Rectal smooth muscle tissue (tissue), 1 donor: ENCODE measurements around the gene CXCL9.
"Not testable (repeated sequence)": the region's sequence is repeated elsewhere in the genome, so short reads cannot be mapped to it uniquely, and the experiment has no call there.

Source experiments
- H3K27ac ChIP-seq: one replicate; pipeline ENCODE4 v1.7.0; 2013; ENCODE audit warnings: low read depth, low read length, inconsistent platforms
- H3K27me3 ChIP-seq: one replicate; pipeline ENCODE4 v1.7.0; 2013; ENCODE audit warnings: low read length; ENCODE audit not compliant: control insufficient read depth, insufficient read depth
- H3K36me3 ChIP-seq: one replicate; pipeline ENCODE4 v1.7.0; 2013; ENCODE audit warnings: low read length; ENCODE audit not compliant: control insufficient read depth, insufficient read depth
- H3K4me1 ChIP-seq: one replicate; pipeline ENCODE4 v1.7.0; 2013; ENCODE audit warnings: low read length; ENCODE audit not compliant: control insufficient read depth, insufficient read depth
- H3K4me3 ChIP-seq: one replicate; pipeline ENCODE4 v1.7.0; 2013; ENCODE audit warnings: low read length
- H3K9ac ChIP-seq: one replicate; pipeline ENCODE4 v1.7.0; 2013; ENCODE audit warnings: low read length

CXCL9 gene

DNA sequence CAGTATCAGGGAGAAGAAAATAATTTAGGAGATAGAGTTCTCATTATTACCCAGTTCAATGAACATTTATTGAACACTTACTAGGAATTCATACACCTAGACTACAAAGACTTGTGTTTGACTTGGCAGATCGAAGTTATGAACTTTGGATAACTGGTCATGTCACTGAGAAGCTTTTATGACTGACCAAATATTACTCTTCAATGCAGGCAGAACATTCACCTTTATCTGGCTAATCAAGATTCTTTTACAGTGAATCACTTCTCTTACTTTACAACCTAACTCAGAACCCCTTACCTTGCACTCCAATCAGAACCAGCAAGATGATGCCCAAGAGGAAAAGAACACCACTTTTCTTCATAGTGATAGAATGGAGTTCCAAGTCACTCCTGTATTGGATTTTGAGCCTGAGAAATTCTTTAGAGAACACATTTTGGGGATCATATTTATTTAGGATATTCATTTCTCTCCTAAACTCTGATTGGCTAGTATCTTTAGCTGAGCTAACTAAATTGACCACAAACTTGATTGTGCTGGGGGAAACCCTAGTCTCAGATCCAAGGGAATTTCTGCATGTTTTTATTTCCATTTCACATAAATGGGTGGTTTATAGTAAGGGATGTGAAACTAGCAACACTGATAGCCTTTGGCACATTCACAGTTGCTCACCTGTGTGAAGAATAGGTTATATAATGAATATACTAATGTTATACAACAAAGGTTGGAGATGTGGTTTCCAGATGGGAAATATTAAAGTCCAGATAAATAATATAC lies at the start of gene CXCL9:
Gene CXCL9 (minus strand): TSS at position 421 of the 774 bp plus-strand sequence. CDS start 60 bp downstream, at position 361.
- peaks cover 4% of the 10 kb centered on the region for H3K4me1 ChIP-seq
- H3K4me3 ChIP-seq = no peak within 1 kb of the TSS
- no peak within 1 kb of the TSS for H3K9ac ChIP-seq
- no peak within 1 kb of the TSS for H3K27ac ChIP-seq
- no peaks in the 10 kb centered on the region for H3K36me3 ChIP-seq
- H3K27me3 ChIP-seq = no peaks in the 10 kb centered on the region

GRCh38 chr4:76055421-76055820 lies 48.1 kb upstream of the CXCL9 start:
- H3K4me1 ChIP-seq = no peaks in the 10 kb centered on the region
- H3K36me3 ChIP-seq = no peaks in the 10 kb centered on the region
- H3K27ac ChIP-seq = no peak overlapping the region

DNA sequence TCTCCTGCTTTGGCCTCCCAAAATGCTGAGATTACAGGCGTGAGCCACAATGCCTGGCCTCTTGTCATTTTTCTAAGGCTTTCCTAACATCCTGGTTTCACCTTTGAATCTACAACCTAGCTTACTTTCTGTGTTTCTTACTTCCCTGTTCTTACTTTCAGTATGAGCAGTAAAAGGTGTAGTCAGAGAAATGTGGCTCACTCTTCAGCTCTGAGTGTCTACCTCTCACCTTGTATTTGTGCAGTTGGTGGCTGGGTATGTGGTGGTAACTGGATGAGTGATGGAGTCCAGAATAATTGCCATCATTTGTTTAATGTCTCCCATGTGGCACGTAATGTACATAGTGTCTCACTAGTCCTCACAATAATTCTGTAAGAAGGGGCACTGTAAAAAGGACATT lies 47.7 kb upstream of the CXCL9 start:
- peaks cover 3% of the 10 kb centered on the region for H3K27me3 ChIP-seq
- H3K4me3 ChIP-seq = no peak overlapping the region
- H3K9ac ChIP-seq = no peak overlapping the region
- H3K36me3 ChIP-seq = no peaks in the 10 kb centered on the region
- H3K4me1 ChIP-seq = no peaks in the 10 kb centered on the region
- no peak overlapping the region for H3K27ac ChIP-seq

More at GRCh38 chr4:76055421-76055820, 48.1 kb upstream of the CXCL9 start:
- H3K27me3 ChIP-seq = peaks cover 3% of the 10 kb centered on the region
- no peak overlapping the region for H3K9ac ChIP-seq
- H3K4me3 ChIP-seq = no peak overlapping the region

GRCh38 chr4:76053730-76054129 lies 46.4 kb upstream of the CXCL9 start:
- Histone ChIP-seq H3K27me3 (peaks cover 3% of the 10 kb centered on the region), H3K4me3 (no peak overlapping the region), H3K4me1 (no peaks in the 10 kb centered on the region), H3K9ac (no peak overlapping the region), H3K27ac (no peak overlapping the region), H3K36me3 (no peaks in the 10 kb centered on the region)

GRCh38 chr4:76050560-76051050 lies 43.3 kb upstream of the CXCL9 start:
- H3K27ac ChIP-seq, H3K9ac ChIP-seq, H3K4me3 ChIP-seq, H3K27me3 ChIP-seq, H3K4me1 ChIP-seq, H3K36me3 ChIP-seq: not testable (repeated sequence)

GRCh38 chr4:76049860-76050416 lies 42.6 kb upstream of the CXCL9 start:
- not testable (repeated sequence) for H3K9ac ChIP-seq, H3K4me1 ChIP-seq

GRCh38 chr4:76044686-76045085 lies 37.4 kb upstream of the CXCL9 start:
- not testable (repeated sequence) for H3K36me3 ChIP-seq, H3K4me1 ChIP-seq, H3K4me3 ChIP-seq, H3K27me3 ChIP-seq, H3K9ac ChIP-seq, H3K27ac ChIP-seq

More at GRCh38 chr4:76049860-76050416, 42.6 kb upstream of the CXCL9 start:
- not testable (repeated sequence) for H3K4me3 ChIP-seq, H3K27me3 ChIP-seq, H3K27ac ChIP-seq, H3K36me3 ChIP-seq

DNA sequence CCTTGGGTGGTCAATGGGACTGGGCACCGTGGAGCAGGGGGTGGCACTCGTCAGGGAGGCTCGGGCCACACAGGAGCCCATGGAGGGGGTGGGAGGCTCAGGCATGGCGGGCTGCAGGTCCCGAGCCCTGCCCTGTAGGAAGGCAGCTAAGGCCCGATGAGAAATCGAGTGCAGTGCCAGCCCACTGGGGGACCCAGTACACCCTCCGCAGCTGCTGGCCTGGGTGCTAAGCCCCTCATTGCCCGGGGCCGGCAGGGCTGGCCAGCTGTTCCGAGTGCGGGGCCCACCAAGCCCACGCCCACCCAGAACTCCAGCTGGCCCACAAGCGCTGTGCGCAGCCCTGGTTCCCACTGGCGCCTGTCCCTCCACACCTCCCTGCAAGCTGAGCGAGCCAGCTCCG lies 36.0 kb upstream of the CXCL9 start:
- H3K36me3 ChIP-seq, H3K27ac ChIP-seq, H3K9ac ChIP-seq, H3K4me3 ChIP-seq, H3K27me3 ChIP-seq, H3K4me1 ChIP-seq: not testable (repeated sequence)

- H3K4me3 ChIP-seq, H3K36me3 ChIP-seq, H3K4me1 ChIP-seq: not testable (repeated sequence)
Measured at GRCh38 chr4:76042241-76042998, 35.1 kb upstream of the CXCL9 start.

DNA sequence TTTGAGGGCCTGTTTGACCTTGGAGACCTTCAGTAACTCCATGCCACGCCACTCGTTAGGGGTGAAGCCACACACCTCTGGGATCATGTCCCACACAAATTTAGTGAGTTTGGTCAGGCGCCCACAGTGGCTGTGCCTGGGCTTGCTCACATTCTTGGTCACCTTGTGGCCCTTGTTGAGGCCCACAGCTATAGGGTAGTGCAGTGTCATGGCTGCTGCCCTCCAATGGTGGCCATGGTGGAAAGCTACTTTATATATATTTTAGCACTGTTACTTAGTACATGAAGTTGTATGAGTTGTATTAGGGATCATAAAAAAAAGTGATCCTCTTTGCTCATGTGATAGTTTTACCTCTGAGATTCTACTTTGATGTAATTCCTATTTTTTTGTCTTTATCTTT lies 29.5 kb upstream of the CXCL9 start:
- Histone ChIP-seq H3K9ac (no peak overlapping the region), H3K4me1 (no peaks in the 10 kb centered on the region), H3K4me3 (no peak overlapping the region), H3K27ac (no peak overlapping the region), H3K27me3 (no peaks in the 10 kb centered on the region), H3K36me3 (no peaks in the 10 kb centered on the region)

More at GRCh38 chr4:76042241-76042998, 35.1 kb upstream of the CXCL9 start:
- not testable (repeated sequence) for H3K27ac ChIP-seq, H3K27me3 ChIP-seq, H3K9ac ChIP-seq

DNA sequence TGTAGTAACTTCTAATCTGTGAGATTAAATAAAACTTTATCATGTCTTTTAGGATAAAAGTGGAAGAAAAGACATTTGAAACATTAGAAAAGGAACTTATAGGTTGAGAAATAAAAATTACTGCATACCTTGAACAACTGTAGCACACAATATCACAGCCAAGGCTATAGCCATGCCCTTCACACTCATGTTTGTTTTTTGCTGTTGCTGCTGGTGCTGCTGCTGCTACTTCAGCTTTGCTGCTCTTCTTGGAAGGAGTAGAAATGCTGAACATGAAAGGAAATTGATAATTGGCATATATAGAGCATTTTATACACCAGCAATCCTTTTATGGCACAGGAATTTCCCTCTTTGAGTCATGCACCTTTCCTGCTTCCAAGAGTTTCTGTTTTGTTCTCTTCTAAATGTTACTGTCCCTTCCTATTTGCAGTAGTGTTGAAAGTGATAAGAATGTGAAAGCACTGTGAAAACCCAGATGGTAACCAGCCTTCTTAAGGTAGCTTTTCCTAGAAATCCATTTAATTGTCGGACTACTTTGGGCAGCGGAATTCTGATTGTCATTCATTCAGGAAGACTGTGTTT lies 28.6 kb upstream of the CXCL9 start, which contains the start of gene CXCL11:
Gene CXCL11 (minus strand): TSS at position 272 of the 582 bp plus-strand sequence. CDS start 83 bp downstream, at position 189.
- H3K36me3 ChIP-seq = no peaks in the 10 kb centered on the region
- H3K27ac ChIP-seq = no peak within 1 kb of the TSS
- no peak within 1 kb of the TSS for H3K9ac ChIP-seq
- H3K4me1 ChIP-seq = no peaks in the 10 kb centered on the region
- no peak within 1 kb of the TSS for H3K4me3 ChIP-seq
- H3K27me3 ChIP-seq = no peaks in the 10 kb centered on the region

GRCh38 chr4:76035141-76035540 lies 27.8 kb upstream of the CXCL9 start:
- no peaks in the 10 kb centered on the region for H3K36me3 ChIP-seq
- no peak overlapping the region for H3K4me3 ChIP-seq
- H3K27ac ChIP-seq = no peak overlapping the region
- no peak overlapping the region for H3K9ac ChIP-seq
- H3K4me1 ChIP-seq = no peaks in the 10 kb centered on the region
- no peaks in the 10 kb centered on the region for H3K27me3 ChIP-seq
